DND-41 (cell line): ENCODE measurements around the gene FCAMR.

Experiments
- ATAC-seq: fragments of 200-7000 bp; cut with Tn5 transposase; 3 replicates; pipeline ENCODE4 v1.9.1; 2021; ENCODE audit warnings: low read depth; ENCODE audit not compliant: insufficient read depth
- DNase-seq: peaks from one replicate; pipeline ENCODE4 v3.0.0-alpha.2; 2020
- H2AFZ ChIP-seq: 2 replicates; pipeline ENCODE4 v1.6.0; 2012; ENCODE audit warnings: low read depth, low read length
- H3K27ac ChIP-seq: 2 replicates; pipeline ENCODE4 v1.5.1; 2012; ENCODE audit warnings: low read length, inconsistent platforms
- H3K27me3 ChIP-seq: fragments of 200-600 bp; sonication (generic); 2 replicates; pipeline ENCODE4 v1.6.0; 2012; ENCODE audit warnings: low read length, mild to moderate bottlenecking, inconsistent platforms; ENCODE audit not compliant: insufficient read depth, poor library complexity
- H3K36me3 ChIP-seq: 2 replicates; pipeline ENCODE4 v1.5.1; 2012; ENCODE audit warnings: low read length, inconsistent platforms; ENCODE audit not compliant: insufficient read depth
- H3K4me1 ChIP-seq: 2 replicates; pipeline ENCODE4 v1.5.1; 2012; ENCODE audit warnings: mild to moderate bottlenecking, low read length; ENCODE audit not compliant: insufficient read depth
- H3K4me2 ChIP-seq: 2 replicates; pipeline ENCODE4 v1.6.0; 2012; ENCODE audit warnings: mild to moderate bottlenecking, moderate library complexity, low read length, inconsistent platforms; ENCODE audit not compliant: insufficient read depth
- H3K4me3 ChIP-seq, 2 experiments: fragments of 200-600 bp in 1 of 2; shearing (Covaris generic) in 1 of 2; 2 replicates each; pipeline ENCODE4 v1.5.1; 2012 to 2016; ENCODE audit warnings: inconsistent platforms in 2 of 2, low read length in 2 of 2, mild to moderate bottlenecking in 2 of 2, low read depth in 1 of 2, moderate library complexity in 1 of 2
- H3K79me2 ChIP-seq: 2 replicates; pipeline ENCODE4 v1.6.0; 2012; ENCODE audit warnings: low read length, inconsistent platforms; ENCODE audit not compliant: insufficient read depth
- H3K9ac ChIP-seq: 2 replicates; pipeline ENCODE4 v1.6.0; 2012; ENCODE audit warnings: low read depth, mild to moderate bottlenecking, inconsistent platforms, low read length, moderate library complexity
- H3K9me3 ChIP-seq: 2 replicates; pipeline ENCODE4 v1.5.1; 2012; ENCODE audit warnings: low read length, moderate library complexity, mild to moderate bottlenecking, inconsistent platforms; ENCODE audit not compliant: insufficient read depth, severe bottlenecking
- H4K20me1 ChIP-seq: 2 replicates; pipeline ENCODE4 v1.6.0; 2012; ENCODE audit warnings: low read length; ENCODE audit not compliant: insufficient read depth
- CTCF ChIP-seq: IDR thresholded peaks from 2 replicates; pipeline ENCODE4 v1.5.1; 2012; ENCODE audit warnings: borderline replicate concordance, low read length, moderate library complexity, mild to moderate bottlenecking; ENCODE audit not compliant: poor library complexity, severe bottlenecking; ENCODE audit errors: extremely low read depth
- EZH2 ChIP-seq: IDR thresholded peaks from 3 replicates; pipeline ENCODE4 v1.6.1; 2012; ENCODE audit warnings: borderline replicate concordance, low read depth, mild to moderate bottlenecking, moderate library complexity, low read length, inconsistent platforms; ENCODE audit not compliant: severe bottlenecking

FCAMR gene

GRCh38 chr1:206955476-206956451, 14.5 kb downstream of the FCAMR start:
- Histone ChIP-seq H3K9me3 (no peaks in the 10 kb centered on the region), H2AFZ (no peak overlapping the region), H3K4me2 (no peak overlapping the region), H3K36me3 (no peaks in the 10 kb centered on the region), H4K20me1 (no peaks in the 10 kb centered on the region), H3K27ac (no peak overlapping the region), H3K4me3 (no peak overlapping the region), H3K9ac (no peak overlapping the region), H3K4me1 (no peaks in the 10 kb centered on the region), H3K79me2 (no peaks in the 10 kb centered on the region), H3K27me3 (no peaks in the 10 kb centered on the region)
- ATAC-seq (no peak), DNase-seq (no peak)
- no peak for TF ChIP-seq CTCF

DNA sequence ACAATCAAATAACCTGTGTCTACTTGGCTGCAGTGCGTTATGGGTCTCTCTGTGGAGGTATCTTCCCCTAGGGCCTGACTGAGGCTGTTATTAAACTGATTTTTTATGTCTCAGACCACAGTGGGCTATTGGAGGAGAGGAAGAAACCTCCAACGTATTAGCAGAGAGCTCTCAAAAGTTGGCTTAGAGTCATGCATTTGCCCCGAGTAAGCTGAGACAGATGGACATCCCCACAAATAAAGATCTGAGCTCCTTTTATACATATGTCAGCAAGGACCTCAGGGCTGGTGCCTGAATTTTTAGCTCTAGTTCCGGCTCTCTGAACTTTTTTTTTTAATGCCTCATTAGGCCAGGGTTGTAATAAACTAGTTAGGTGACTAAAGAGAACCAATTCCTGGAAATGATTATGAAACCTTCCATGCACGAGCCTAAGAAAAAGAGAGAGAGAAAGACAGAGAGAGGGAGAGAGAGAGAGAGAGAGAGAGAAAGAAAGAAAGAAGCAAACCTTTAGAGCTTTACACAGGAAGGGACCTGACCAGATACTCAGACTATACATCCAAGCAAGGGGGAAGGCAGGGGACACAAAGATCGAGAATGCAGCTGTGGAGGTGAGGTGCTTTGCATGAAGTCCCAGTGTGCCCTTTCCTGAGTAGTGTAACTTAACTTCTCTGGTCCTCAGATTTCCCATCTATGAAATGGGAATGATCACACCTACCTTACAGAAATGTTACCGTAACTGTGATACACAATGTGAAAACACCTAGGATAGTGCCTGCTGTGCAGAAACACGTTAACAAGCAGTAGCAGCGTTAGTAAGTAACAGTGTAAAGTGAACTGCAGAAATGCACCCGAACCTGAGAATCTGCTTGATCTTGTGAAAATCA, 15.6 kb downstream of the FCAMR start:
- no peaks in the 10 kb centered on the region for H3K9me3 ChIP-seq
- no peak overlapping the region for H2AFZ ChIP-seq
- no peak overlapping the region for H3K4me3 ChIP-seq
- no peak overlapping the region for H3K4me2 ChIP-seq
- no peak for TF ChIP-seq CTCF
- TF ChIP-seq EZH2 = no peak
- no peak overlapping the region for H3K9ac ChIP-seq
- H3K79me2 ChIP-seq = no peaks in the 10 kb centered on the region
- no peaks in the 10 kb centered on the region for H3K27me3 ChIP-seq
- DNase-seq (no peak), ATAC-seq (peak; percentile 58)
- no peaks in the 10 kb centered on the region for H3K36me3 ChIP-seq
- no peaks in the 10 kb centered on the region for H4K20me1 ChIP-seq
- H3K27ac ChIP-seq = no peak overlapping the region
- H3K4me1 ChIP-seq = no peaks in the 10 kb centered on the region

DNA sequence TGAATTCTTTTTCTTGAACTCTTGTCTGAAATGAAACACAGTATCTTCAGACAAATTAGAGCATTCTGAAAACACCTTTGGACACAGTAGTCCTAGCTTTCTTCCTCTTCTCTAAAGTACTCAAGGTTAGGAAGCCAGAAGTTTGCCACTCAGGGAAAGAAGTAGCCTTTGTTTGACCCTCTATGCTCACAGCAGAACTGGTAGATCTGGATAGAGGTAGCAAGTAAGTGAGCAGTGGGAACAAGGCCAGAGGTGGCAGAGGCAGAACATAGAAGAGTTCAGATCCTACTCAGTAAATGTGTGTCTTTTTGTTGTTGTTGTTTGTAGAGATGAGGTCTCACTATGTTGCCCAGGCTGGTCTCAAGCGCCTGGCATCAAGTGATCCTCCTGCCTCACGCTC, 16.6 kb downstream of the FCAMR start:
- no peak overlapping the region for H3K27ac ChIP-seq
- no peak overlapping the region for H3K4me3 ChIP-seq
- H3K79me2 ChIP-seq = no peaks in the 10 kb centered on the region
- H4K20me1 ChIP-seq = no peaks in the 10 kb centered on the region
- no peak for ATAC-seq
- no peaks in the 10 kb centered on the region for H3K4me1 ChIP-seq
- no peak overlapping the region for H3K9ac ChIP-seq
- no peaks in the 10 kb centered on the region for H3K9me3 ChIP-seq
- no peak overlapping the region for H2AFZ ChIP-seq
- no peak for DNase-seq
- no peaks in the 10 kb centered on the region for H3K27me3 ChIP-seq
- no peak overlapping the region for H3K4me2 ChIP-seq
- TF ChIP-seq EZH2 (no peak), CTCF (no peak)
- no peaks in the 10 kb centered on the region for H3K36me3 ChIP-seq
